Thymus (tissue), 11 donors: ENCODE results near the gene CHMP2B. TPM values are rescaled to one million over a fixed set of nuclear protein-coding genes. Genes with fewer than 3 reads are reported as not detected.
"Not testable (repeated sequence)": the region's sequence is repeated elsewhere in the genome, so short reads cannot be mapped to it uniquely, and the experiment has no call there.

ENCODE experiments used
- DNase-seq, 9 donors: peaks; one replicate each; pipeline ENCODE4 v3.0.0-alpha.2; 2013; ENCODE audit warnings: low spot score in 9 of 9, low read depth in 6 of 9, missing footprints in 1 of 9
- H3K27ac ChIP-seq, 2 donors: one replicate each; pipeline ENCODE4 v1.5.1; 2013; ENCODE audit warnings: control low read depth in 1 of 2, low read depth in 1 of 2, low read length in 1 of 2, mild to moderate bottlenecking in 1 of 2, moderate library complexity in 1 of 2
- H3K27me3 ChIP-seq, 2 donors: one replicate each; pipeline ENCODE4 v1.5.1; 2013; ENCODE audit warnings: low read length in 1 of 2; ENCODE audit not compliant: control insufficient read depth in 2 of 2, insufficient read depth in 1 of 2
- H3K36me3 ChIP-seq, 2 donors: one replicate each; pipeline ENCODE4 v1.5.1; 2013; ENCODE audit warnings: low read length in 1 of 2, mild to moderate bottlenecking in 1 of 2, moderate library complexity in 1 of 2; ENCODE audit not compliant: control insufficient read depth in 2 of 2, insufficient read depth in 2 of 2
- H3K4me1 ChIP-seq, 2 donors: one replicate each; pipeline ENCODE4 v1.5.1; 2013; ENCODE audit warnings: low read length in 2 of 2; ENCODE audit not compliant: control insufficient read depth in 2 of 2, insufficient read depth in 2 of 2
- H3K4me3 ChIP-seq, 2 donors: one replicate each; pipeline ENCODE4 v1.5.1; 2013; ENCODE audit warnings: low read length in 2 of 2, control low read depth in 1 of 2, mild to moderate bottlenecking in 1 of 2
- H3K9me3 ChIP-seq, 2 donors: one replicate each; pipeline ENCODE4 v1.5.1; 2013; ENCODE audit warnings: low read length in 1 of 2, mild to moderate bottlenecking in 1 of 2; ENCODE audit not compliant: control insufficient read depth in 2 of 2, insufficient read depth in 1 of 2
- WGBS: extraction: QIAGEN DNeasy Blood & Tissue Kit; methylation state at CpG from one replicate; pipeline ENCODE4 v1.1.7; 2013; 5-methylcytosine and 5-hydroxymethylcytosine counted together
- polyA plus RNA-seq: library from polyadenylated mRNA; stranded (reverse); fragments of 200-250 nt; gene quantifications from one replicate; pipeline ENCODE4 v1.2.3, GENCODE V29; 2013
- total RNA-seq: library from RNA; stranded (reverse); fragments of 120-200 nt; gene quantifications from one replicate; pipeline ENCODE4 v1.2.4, GENCODE V29; 2013
- donor health status: healthy.

The CHMP2B gene
- total and polyA plus RNA-seq, 2 donors: 14.1 to 30.6 TPM

GRCh38 chr3:87270908-87271700 is 44.0 kb downstream of the CHMP2B start:
- DNase-seq: peak in 3 of 9 donors; percentile 6 to 40 (median 7)
- H3K27ac ChIP-seq: peak overlapping the region in 1 of 2 donors; percentile 18

GRCh38 chr3:87272718-87273341 is 45.7 kb downstream of the CHMP2B start:
- Histone ChIP-seq H3K4me3 (no peak overlapping the region), H3K27ac (no peak overlapping the region), H3K36me3 (no peaks in the 10 kb centered on the region), H3K9me3 (no peaks in the 10 kb centered on the region), H3K4me1 (peaks cover 2 to 12% of the 10 kb centered on the region in 2 donors), H3K27me3 (no peaks in the 10 kb centered on the region)
- WGBS: 95% methylated on average over 4 of the region's 4 CpGs
- no peak for DNase-seq

More at GRCh38 chr3:87270908-87271700, 44.0 kb downstream of the CHMP2B start:
- H3K27me3 ChIP-seq: no peaks in the 10 kb centered on the region
- H3K4me1 ChIP-seq: peaks cover 2 to 12% of the 10 kb centered on the region in 2 donors
- WGBS: 21% methylated on average over 4 of the region's 4 CpGs
- H3K36me3 ChIP-seq: no peaks in the 10 kb centered on the region
- H3K9me3 ChIP-seq: no peaks in the 10 kb centered on the region
- no peak overlapping the region for H3K4me3 ChIP-seq

GRCh38 chr3:87276484-87276883 is 49.4 kb downstream of the CHMP2B start, which contains the start of gene POU1F1:
Gene POU1F1 (minus strand): TSS chr3:87276584. CDS start chr3:87276462, 122 bp downstream.
- no peaks in the 10 kb centered on the region for H3K36me3 ChIP-seq
- H3K9me3 ChIP-seq: no peaks in the 10 kb centered on the region
- H3K4me1 ChIP-seq: peaks cover 0 to under 1% of the 10 kb centered on the region in 2 donors
- H3K27ac ChIP-seq: no peak within 1 kb of the TSS
- no peak within 1 kb of the TSS for H3K4me3 ChIP-seq
- DNase-seq: no peak
- WGBS: 96% methylated on average over 6 of the region's 6 CpGs
- no peaks in the 10 kb centered on the region for H3K27me3 ChIP-seq

GRCh38 chr3:87287011-87287410 is 59.9 kb downstream of the CHMP2B start:
- DNase-seq: no peak
- Histone ChIP-seq H3K36me3 (no peaks in the 10 kb centered on the region), H3K9me3 (no peaks in the 10 kb centered on the region), H3K27me3 (no peaks in the 10 kb centered on the region), H3K27ac (no peak overlapping the region), H3K4me3 (no peak overlapping the region), H3K4me1 (no peaks in the 10 kb centered on the region)
- WGBS: 95% methylated on average over 1 of the region's 1 CpG

GRCh38 chr3:87288446-87288845 is 61.3 kb downstream of the CHMP2B start:
- no peak for DNase-seq
- H3K27ac ChIP-seq: no peak overlapping the region
- H3K4me1 ChIP-seq: no peaks in the 10 kb centered on the region
- H3K36me3 ChIP-seq: no peaks in the 10 kb centered on the region
- H3K4me3 ChIP-seq: no peak overlapping the region
- WGBS: 97% methylated on average over 8 of the region's 8 CpGs
- no peaks in the 10 kb centered on the region for H3K27me3 ChIP-seq
- no peaks in the 10 kb centered on the region for H3K9me3 ChIP-seq

- H3K27me3 ChIP-seq: no peaks in the 10 kb centered on the region
- WGBS: 42% methylated on average over 3 of the region's 3 CpGs
- H3K4me3 ChIP-seq: no peak overlapping the region
- H3K36me3 ChIP-seq: no peaks in the 10 kb centered on the region
- peak; percentile 1 to 54 (median 18) for DNase-seq
- no peaks in the 10 kb centered on the region for H3K9me3 ChIP-seq
- no peak overlapping the region for H3K27ac ChIP-seq
- H3K4me1 ChIP-seq: no peaks in the 10 kb centered on the region
Measured at GRCh38 chr3:87298111-87298718, 71.1 kb downstream of the CHMP2B start.

- not testable (repeated sequence) for H3K36me3 ChIP-seq, H3K9me3 ChIP-seq, H3K4me3 ChIP-seq, H3K4me1 ChIP-seq, DNase-seq, H3K27me3 ChIP-seq, H3K27ac ChIP-seq
- 96% methylated on average over 1 of the region's 1 CpG for WGBS
Measured at GRCh38 chr3:87305031-87305430, 77.9 kb downstream of the CHMP2B start.
